GM20431 (cell line): Measurements from ENCODE around the gene LEO1.

Experiments
- in situ Hi-C: fragments of 300-500 bp; cut with MseI, MboI; formaldehyde crosslinking; loops from one replicate; pipeline ENCODE4 v1.15.0; 2020; ENCODE audit warnings: low sequenced_read_pairs; ENCODE audit not compliant: unreplicated experiment

The LEO1 gene

DNA sequence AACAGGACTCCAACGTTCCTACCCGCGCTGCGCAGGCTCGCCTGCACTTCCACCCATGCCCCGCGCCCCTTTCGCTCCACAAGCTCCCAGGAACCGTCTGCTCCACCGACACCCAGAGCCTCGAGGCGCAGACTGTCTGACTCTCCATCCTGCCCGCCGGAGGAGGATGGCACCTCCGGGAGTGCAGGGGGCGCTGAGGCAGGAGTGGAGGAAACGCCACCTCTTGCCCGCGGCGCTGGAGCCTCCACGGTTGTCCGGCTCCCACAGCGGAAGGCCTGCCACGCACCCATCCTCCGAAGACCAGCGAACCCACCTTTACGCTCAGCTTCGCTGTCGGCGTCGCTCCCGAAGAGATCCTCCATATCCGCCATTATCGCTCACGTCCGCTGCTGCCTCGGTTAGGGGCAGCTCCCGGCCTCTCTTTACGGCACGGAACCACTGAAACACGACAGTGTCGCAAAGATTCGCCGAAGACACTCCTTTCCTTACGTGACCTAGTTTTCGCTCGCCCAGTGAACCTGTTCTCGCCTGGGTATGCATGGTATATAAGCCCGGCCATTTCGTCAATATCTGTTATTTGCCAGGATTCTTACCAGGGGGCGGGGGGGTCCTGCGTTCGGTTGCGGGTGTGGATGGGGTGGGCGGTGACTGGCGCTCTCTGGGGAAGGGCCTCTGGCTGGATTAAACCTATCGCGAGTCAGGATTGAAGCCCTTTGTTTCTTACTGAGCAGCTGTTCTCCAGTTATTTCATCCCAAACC is at the start of gene LEO1:
Gene LEO1, minus strand, starts transcription at position 404 of the 759 bp plus-strand sequence. Its CDS starts 33 bp downstream, at position 371.
- in situ Hi-C loops: no loop called here

DNA sequence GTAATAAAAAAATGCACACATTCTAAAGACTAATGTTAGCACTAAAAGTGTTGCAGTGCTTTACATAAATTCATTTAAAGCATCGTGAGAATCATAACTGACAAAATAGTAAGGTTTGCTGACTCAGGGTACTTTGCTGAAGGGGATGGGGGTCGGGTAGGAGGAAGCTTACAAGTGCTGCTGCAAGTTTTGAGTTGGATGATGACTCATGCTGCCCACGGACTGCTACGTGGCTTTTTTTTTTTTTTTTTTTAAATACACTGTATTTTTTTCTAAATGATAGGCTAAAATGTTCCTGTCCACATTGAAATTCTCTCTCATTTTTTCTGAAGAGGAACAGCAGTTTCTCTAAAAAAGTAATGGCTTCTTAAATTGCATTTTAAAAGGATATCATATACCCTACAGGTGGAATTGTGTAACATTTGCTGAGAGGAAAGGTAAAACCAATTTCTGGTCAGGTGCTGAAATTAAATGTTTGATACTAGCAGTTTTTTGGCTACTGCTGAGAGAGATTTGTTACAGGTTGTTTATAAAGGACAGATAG is 49.6 kb upstream of the LEO1 start:
- in situ Hi-C loops: no loop called here

DNA sequence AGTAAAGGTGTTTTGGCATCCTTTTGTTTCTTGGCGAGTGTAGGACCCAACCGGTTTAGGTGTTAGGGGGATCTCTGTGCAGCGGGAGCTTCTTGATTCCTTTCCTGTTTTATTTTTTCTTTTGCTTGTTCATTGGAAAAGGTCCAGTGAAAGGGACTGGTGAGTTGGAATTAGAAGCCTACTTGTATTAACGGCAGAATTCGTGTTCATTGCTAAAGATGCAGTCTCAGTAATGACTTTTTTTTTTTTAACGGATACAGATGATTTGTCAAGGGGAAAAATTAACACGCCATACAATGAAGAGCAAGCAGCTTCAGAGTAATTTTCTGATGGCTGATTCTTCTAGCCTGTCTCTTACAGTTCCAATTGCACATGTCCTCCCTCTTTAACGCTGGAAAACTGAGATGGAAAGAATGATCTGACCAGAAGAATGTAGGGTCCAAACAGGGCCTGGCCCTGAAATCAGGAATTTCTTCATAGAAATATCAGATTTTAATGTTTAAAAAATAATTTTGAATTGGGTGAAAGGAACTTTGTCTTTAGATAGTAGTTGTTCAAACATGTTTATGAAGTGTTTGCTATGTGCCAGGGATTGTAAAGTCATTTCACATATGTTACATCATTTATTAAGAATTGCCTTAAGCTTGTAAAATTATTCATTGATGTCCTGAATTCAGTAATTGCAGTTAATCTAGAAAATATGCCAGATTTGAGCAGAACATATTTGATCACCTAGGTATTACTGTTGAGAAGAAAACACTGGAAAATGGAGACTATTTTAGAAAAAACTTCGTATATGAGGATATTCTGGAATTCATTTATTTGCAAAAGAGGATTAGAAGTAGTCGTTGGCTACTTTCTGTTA is 48.9 kb upstream of the LEO1 start:
- in situ Hi-C loops: no loop called here

DNA sequence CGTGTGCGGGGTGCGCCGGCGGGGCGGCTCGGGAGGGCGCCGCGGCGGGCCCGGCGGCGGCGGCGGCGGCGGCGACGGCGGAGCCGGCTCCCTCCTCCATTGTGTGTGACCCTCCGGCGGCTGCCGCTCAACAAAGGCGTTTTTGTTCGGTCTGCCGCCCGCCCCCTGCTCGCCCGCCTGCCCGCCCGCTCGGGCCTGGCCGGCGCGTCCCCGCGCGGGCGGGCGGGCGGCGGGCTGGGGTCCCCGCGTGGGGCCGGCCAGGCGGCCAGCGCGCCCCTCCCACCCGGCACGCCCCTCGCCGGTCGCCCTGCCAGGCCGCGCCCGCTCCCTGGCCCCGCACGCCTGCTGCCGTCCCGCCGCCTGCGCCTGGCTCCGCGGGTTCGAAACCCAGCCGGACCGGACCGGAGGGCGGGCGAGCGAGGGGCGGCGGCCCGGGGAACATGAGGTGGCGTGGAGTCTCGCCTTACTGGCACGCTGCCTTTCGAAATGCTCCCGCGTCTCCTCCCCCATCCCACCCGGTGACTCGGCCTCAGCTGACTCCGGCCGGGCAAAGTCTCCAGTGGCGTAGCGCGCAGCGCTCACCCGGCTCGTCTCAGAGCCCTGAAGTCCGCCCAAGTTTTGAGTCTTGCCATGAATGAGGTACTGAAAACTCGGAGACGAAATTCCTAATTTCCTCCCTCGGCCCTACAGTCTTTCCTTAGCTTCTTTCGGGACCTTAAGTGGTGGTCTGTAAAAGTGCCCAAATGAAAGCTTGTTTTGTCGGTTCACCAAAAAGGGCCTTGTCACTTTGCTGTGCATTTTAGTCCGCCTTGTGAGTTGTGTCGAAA is 48.0 kb upstream of the LEO1 start:
- in situ Hi-C loops: no loop called here

DNA sequence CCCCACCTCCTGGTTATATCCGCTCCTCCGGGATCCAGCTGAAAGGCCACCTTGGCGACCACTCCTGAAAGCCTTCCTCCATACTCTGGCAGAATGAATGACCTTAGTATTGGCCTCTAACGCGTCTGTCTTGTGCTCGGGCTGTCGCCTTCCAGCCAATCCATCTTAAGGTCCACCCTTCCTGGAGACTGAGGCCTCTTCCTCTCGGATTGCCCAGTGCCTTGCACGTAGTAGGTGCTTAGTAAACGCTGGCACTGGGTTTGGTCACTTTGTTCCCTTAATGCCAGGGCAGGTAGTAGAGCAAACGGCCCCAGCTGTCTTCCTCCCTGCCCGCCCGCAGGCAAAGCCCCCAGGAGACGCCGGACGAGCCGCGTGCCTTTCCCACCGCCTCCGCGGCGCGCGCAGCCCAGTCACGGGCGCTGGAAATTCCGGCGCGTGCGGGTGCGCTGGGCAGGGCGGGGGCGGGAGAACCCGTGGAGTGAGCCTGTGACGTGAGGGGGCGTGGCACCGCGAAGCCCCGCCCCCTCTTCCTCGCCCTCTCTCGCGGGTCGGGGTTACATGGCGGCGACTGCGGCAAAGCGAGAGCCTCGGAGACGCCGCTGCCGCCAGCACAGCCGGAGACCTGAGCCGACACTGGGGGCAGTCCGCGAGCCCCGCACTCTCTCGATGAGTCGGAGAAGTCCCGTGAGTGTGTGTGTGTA is 47.3 kb upstream of the LEO1 start, which contains the start of gene MAPK6:
Gene MAPK6, plus strand, starts transcription at position 527 of the 701 bp plus-strand sequence. CDS start 27,242 bp downstream, outside the sequence.
- in situ Hi-C loops: no loop called here

DNA sequence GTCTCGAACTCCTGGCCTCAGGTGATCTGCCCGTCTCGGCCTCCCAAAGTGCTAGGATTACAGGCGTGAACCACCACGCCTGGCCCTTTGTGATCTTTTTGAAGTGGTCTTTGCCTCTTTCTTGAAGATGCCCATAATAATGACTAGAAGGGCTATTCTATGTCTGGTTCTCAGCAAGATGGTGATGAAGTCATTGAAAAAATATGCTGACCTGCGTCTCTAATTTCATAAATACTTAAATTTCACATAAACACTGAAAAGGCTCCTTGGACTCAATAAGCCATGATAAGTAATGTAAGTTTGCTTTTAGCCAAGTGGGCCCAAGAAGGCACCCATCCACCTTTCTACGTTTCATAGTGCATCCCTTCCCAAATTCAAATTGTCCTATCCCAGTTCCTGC is 46.7 kb upstream of the LEO1 start:
- in situ Hi-C loops: no loop called here

DNA sequence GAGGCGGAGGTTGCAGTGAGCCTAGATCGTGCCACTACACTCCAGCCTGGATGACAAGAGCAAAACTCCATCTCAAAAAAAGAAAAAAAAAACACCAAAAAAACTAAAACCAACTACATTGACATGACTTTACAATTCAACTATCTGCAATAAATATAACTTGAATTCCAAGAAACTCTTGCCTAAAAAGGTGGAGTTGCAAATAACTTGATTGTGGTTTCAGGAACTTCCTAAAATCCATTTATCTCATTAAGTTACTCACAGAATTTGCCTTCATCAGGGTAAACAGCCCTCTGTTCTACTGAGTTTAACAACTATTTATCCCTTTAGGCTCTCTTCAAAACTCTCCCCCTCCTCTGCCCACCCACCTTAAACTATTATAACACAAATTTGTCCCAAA is 44.7 kb upstream of the LEO1 start:
- in situ Hi-C loops: no loop called here

DNA sequence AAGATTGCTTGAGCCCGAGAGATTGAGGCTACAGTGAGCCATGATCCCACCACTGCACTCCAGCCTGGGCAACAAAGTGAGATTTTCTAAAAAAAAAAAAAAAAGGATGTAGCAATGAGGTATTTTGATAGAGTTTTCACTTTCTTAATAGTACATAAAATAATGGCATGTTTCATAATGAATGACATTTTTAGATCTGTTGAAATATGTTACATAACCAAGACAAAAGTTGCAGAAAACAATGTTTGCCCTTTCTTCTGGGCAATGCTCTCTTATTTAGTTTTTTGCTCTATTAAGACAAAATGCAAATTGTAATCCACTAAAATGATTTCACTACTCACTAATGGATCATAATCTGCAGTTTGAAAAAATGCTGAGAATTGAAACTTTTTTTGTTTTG is 43.0 kb upstream of the LEO1 start:
- in situ Hi-C loops: no loop called here

DNA sequence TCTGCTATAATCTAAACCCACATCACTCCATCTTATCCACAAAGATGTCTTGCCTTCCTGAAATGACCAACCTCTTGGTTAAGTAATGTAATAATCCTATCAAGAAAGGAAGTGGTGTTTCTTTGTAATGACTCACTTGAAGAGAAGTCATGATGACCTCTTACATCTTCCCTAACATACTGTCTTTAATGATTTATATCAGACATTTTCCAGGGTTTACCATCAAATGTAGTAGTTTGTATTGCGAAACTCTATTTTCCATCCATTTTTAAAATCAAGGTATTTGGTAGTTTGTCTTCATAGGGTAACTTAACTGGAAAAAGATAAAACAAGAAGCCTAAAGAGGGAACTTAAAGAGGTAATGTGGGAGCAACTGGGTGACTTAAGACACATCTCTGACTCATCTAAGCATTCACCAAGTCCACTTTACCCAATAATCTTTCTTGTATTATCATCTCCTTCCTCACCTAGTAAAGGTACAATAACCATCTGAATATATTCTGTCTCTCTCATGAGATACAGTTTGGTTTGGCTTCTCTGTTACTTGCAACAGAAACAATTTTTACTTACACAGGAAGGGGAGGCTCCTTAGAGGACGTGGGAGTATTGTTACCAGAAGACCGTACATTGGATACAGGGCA is 41.7 kb upstream of the LEO1 start:
- in situ Hi-C loops: no loop called here

DNA sequence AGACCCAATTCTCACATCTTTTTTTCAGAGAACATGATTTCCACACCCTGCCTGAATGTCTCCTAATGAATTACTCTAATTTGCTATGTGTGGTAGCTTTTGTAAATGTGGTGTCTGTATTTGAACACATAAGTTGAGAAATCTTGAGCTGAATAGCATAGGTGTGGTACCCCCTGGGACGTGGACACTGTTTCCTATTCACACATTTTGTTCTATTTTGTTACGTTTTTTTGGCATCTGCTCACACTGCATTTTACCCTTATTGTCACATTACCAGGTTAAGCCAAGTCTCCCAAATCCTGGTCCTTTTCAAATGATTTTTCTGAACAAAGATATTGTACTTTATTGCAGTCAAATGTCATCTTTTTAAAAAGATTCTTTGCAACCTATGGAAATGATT is 40.6 kb upstream of the LEO1 start:
- in situ Hi-C loops: no loop called here

DNA sequence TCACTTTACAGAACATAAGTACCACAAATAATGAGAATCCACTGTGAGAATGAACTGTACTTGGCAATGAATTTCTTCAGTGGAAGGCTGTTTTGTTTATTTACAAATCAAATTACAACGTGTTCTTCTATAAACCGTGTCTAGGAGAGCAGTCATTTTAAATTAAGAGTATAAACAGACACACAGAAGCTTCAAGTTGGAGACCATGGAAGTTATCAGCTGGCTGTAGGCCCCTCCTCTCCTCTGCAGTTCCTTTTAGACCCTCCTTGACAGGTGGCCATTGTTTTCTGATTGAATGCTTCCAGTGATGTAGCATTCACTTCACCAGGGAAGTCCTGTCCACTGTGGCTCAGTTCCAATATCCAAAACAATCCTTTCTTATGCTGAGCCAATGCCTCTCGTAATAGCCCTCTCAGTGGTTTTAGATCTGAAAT is 40.1 kb upstream of the LEO1 start:
- in situ Hi-C loops: no loop called here

DNA sequence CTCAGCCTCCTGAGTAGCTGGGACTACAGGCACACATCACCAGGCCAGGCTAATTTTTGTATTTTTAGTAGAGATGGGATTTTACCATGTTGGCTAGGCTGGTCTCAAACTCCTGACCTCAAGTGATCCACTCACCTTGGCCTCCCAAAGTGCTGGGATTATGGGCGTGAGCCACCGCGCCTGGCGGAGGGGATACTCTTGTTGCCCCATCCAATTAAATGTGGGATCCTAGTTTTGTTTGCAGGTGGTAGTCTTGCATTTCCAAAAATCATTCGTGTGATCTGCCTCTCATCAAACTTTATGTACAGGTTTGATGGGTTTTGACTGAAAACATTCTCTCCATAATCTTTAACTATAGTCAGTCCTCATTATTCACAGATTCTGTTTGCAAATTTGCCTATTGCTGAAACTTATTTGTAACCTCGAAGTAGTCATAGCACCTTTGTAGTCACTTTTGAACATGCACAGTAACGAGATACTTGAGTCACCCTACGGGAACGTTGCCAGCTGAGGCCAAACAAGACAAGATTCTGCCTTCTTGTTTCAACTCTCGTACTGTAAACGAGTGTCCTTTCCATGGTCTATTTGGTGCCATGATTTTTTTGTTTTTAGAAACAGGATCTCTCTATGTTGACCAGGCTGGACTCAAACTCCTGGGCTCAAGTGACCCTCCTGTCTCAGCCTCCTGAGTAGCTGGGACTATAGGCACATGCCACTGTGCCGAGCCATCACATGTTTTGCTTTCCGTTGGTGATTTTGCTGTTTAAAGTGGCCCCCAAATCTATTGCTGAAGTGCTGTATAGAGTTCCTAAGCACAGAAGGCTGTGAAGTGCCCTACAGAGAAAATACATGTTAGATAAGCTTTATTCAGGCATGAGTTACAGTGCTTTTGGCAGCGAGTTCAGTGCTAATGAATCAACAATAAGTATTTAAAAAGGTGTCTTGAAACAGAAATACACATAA is 39.3 kb upstream of the LEO1 start:
- in situ Hi-C loops: no loop called here

DNA sequence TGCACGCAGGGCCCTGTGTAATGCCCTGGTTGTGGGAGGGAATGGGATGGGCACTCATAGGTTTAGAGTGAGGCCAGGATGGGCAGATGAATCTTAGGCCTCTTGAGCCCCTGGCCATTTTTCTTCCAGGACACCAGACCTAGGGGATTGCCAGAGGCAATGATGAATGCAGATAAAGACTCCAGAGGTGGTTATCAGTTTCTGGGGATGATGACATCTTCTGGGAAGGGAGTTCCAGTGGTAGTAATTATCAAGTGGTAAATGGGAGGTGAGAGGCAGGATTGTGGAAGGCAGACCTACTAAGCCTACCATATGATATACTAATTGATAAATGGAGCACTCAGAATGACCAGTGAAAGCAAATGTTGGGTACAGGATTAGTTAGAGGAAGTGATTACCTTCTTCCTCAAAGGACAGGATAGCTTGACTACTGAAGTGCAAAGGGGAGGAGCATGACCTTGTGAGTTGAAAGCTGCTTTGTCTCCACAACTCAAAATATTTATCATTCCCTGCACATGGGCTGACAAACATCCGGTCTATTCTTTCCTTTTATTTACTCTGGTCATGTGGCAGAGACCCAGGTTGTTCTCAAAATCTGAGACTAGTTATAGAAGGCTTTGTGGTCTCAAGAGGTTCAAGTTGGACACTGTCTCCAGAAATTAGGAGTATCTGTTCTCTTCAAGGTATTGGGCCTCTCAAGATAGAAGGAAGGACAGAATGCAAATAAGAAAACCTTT is 37.3 kb upstream of the LEO1 start:
- in situ Hi-C loops: no loop called here

DNA sequence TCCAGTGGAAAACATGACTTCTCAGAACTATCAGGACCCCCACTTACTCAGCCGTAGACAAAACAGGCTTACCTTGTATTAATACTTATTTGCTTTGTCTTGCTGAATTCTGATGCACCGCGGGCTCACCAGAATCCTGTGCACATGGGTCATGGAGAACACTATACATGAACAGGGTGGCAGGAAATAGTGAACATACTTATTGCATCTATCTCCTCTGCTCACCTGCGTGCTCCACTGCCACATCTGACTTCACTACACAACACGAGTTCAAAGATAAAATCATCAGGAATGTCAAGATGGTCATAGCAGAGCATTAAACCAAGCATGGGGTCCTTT is 36.8 kb upstream of the LEO1 start:
- in situ Hi-C loops: no loop called here

DNA sequence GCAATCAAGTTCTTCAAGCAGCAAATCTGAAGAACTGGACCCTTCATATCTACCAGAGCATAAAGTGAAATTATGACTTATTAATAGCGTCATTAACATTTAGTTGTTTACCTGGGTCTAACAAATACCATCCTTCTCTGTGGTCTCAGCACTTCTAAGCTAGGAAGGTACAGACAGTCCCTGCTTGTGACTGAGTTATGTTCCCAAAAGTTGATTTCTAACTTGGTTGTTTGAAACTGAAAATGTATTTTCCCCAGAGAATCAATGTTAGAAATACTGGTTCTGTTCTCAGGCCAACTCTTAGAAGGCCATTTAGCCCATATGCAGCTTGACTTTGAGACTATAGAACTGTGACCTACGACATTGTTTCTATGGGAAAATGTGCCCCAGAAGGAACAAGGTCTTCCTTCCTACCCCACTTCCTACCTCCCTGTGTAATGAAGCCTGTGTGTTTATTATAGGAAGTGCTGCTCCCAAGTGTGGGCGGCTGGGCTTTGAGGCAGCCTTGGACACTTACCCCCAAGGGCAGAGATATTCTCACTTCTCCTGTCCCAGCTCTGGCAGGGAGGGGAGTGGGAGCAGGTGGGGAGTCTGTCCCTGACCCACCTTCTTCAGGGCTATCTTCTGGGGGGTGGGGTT is 35.2 kb upstream of the LEO1 start:
- in situ Hi-C loops: no loop called here

DNA sequence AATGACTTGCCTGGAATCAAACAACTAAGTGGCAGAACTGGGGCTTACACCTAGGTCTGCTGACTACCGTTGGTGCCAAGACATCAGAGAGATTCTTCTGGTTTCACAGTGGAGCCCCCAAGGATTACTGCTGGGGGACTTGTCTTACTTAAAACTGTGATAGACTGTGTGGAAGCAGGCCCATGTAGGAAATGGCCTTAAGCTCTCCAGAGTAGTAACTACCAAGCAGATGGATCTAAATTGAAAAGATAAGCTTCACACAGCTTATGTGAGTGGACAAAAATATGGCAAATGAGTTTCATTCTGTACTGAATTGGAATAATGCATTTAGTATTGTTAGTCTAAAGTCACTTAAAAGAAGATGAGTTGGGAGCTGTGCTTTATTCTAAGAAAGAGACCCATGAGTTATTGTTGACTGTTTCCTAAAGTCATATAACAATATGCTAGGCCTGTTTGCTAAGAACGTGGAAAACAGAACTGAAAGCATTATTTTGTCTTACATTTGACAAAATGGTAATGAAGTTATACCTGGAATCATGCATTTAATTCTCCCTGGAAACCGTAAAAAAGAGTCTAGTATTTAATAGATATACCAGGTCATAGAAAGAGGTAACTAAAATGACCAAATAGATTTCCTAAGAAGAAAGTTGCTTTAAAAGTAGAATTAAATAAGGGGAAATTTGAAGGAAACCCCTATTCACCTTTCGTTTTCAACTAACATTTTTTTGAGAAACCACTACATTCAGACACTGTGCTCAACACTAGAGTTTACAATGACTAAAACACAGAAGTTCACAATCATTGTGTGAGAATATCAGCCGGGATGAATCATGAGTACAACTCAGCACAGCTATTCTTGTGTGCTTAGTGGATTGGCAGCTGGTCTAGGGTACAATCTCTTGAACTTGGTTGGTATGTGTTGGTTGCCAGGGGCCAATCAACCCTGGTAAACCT is 34.4 kb upstream of the LEO1 start:
- in situ Hi-C loops: no loop called here
